HG02938 (cell line): ENCODE data around the gene TNC.

Experiments
- ATAC-seq: cut with Tn5 transposase; IDR thresholded peaks from one replicate; pipeline ENCODE4 v1.9.1; 2021; ENCODE audit warnings: mild to moderate bottlenecking, moderate library complexity; ENCODE audit not compliant: unreplicated experiment

TNC gene

DNA sequence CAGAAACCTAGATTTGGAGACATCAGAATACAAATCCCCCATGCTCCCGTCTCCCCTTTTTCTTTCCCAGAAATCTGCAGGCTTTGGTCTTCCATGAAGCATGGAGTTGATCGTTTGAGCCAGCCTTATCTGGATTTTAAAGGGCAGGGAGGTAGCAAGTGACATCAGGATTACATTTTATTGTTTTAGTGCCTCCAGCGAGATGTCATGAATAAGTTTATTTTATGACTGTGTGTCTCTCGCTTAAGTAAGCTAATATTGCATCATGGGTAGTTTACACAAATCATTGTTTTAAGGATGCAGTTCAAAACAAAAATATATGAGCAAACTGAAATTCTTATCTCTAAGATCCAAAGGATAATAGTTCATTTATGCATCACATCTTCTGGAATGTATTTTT lies 136.9 kb downstream of the TNC start:
- ATAC-seq = no peak

DNA sequence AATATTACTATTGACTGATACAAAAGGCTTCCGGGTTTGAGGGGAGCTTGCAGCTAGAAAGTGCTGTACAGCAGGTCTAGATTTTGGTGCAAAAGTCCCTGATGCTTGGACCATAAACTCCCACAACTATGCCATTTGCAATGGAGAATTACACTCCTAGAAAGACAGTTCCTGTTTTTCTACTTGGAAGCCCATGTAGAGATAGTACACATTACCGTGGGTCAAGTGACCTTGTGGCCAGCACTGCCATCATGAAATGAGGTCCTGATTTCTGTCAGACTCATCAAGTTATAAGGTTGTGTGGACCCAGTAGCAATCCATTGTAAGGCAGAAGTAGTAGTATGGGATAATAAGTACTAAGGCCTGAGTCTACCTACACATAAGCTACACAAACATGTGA lies 144.7 kb downstream of the TNC start:
- ATAC-seq = no peak

DNA sequence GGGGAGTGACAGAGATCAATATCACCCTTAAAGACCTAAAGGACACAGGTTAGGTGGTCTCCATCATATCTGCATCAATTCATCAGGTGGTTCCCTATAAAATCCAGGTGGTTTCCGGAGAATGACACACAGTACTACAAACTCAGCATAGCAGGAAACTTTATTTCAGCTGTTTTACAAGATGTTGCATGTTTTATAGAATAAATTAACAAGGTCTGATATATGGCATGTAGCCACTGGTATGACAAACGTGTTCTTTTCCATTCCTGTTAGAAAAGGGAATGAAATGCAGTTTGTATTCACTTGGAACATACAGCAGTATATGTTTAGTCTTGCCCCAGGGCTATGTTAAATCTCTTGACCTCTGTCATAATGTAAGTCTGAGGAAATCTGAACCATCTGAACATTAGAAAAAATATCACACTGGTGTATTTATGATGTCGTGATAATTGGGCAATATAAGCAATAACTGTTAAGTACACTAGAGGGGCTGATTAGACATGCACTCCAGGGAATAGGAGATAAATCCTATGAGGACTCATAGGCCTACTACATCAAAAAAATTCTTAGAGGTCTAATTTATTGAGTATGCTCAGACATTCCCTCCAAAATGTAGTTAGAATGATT lies 145.3 kb downstream of the TNC start:
- ATAC-seq = no peak
